Uterus (tissue), 2 donors: Measurements from ENCODE around the gene TXNRD2.

ENCODE experiments used
- POLR2A ChIP-seq, 2 donors: fragments of 450-650 bp; IDR thresholded peaks; one replicate each; pipeline ENCODE4 v1.6.1; 2016; ENCODE audit warnings: antibody characterized with exemption in 2 of 2, mild to moderate bottlenecking in 1 of 2, moderate library complexity in 1 of 2
- TF ChIP-seq, protein P1 (sequence below), 4 experiments: fragments of 200-600 bp in 2 of 4; fragments of 450-650 bp in 2 of 4; sonication (generic) in 2 of 4; IDR thresholded peaks; one replicate each; pipeline ENCODE4 v1.5.1; 2016 to 2019; ENCODE audit warnings: antibody characterized with exemption in 4 of 4, mild to moderate bottlenecking in 2 of 4, moderate library complexity in 1 of 4

DNA sequence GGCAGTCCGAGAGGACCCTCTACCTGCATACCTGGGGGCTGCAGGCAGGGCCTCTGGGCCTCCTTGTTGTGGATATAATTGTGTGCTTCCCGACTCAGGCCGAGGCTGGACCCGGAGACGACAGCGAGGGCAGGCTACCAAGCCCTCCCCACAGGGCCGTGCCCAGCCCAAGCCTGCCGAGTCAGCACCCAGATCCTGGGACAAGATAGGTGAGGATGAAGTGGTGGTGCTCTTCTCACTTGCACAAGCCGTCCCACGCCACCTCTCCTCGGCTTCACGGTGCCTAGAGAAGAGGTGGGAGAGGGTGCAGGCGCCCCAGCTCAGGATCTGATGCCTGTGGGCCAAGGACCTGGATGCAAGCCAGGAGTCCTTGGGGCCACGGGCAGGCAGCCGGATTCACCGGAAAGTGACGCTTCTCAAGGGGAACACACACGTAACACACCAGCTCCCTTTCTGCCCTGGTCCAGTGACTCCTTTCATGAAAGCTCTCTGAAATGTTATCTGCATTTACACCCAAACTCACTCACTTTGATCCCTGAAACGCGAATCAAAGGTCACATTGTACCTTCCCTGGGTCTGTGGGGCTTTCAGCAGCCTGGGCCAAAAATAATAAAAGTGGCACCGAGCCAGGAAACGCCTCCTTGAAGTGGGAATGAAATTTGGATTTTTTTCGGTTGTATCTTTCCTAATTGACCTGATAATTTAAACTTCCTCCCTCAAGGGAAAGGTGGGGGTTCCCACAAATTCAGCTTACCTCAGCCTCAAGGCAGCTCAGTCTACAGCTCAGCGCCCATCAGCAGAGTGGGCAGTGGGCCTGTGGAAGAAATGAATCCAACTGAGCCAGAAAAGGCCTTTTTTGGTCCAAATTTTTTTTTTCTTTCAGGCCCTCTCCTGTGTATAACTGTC, 85.9 kb downstream of the TXNRD2 start:
- TF ChIP-seq, protein P1, sequence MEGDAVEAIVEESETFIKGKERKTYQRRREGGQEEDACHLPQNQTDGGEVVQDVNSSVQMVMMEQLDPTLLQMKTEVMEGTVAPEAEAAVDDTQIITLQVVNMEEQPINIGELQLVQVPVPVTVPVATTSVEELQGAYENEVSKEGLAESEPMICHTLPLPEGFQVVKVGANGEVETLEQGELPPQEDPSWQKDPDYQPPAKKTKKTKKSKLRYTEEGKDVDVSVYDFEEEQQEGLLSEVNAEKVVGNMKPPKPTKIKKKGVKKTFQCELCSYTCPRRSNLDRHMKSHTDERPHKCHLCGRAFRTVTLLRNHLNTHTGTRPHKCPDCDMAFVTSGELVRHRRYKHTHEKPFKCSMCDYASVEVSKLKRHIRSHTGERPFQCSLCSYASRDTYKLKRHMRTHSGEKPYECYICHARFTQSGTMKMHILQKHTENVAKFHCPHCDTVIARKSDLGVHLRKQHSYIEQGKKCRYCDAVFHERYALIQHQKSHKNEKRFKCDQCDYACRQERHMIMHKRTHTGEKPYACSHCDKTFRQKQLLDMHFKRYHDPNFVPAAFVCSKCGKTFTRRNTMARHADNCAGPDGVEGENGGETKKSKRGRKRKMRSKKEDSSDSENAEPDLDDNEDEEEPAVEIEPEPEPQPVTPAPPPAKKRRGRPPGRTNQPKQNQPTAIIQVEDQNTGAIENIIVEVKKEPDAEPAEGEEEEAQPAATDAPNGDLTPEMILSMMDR (IDR thresholded peaks at IDR 0.05) = no peak
- TF ChIP-seq POLR2A (IDR thresholded peaks at IDR 0.05) = no peak
